Uterus (tissue), 4 donors: ENCODE data around the gene ZBTB14. TPM values are rescaled to one million over a fixed set of nuclear protein-coding genes. Genes with fewer than 3 reads are reported as not detected.

ENCODE experiments used
- DNase-seq, 2 donors: peaks; one replicate each; pipeline ENCODE4 v3.0.0-alpha.2; 2019 to 2020
- H3K27ac ChIP-seq, 2 donors: fragments of 200-600 bp; sonication (generic); 1 replicate in 1 of 2; 2 replicates in 1 of 2; pipeline ENCODE4 v1.5.1; 2016 to 2018
- H3K27me3 ChIP-seq, 2 donors: fragments of 200-600 bp; sonication (generic); one replicate each; pipeline ENCODE4 v1.5.1; 2018 to 2019; ENCODE audit warnings: control low read depth in 1 of 2
- H3K36me3 ChIP-seq, 2 donors: fragments of 200-600 bp; sonication (generic); one replicate each; pipeline ENCODE4 v1.5.1; 2019; ENCODE audit warnings: control low read depth in 1 of 2
- H3K4me1 ChIP-seq, 2 donors: fragments of 200-600 bp; sonication (generic); one replicate each; pipeline ENCODE4 v1.5.1; 2018 to 2019; ENCODE audit warnings: control low read depth in 1 of 2
- H3K4me3 ChIP-seq, 2 donors: fragments of 200-600 bp; sonication (generic); 1 replicate in 1 of 2; 2 replicates in 1 of 2; pipeline ENCODE4 v1.5.1; 2018 to 2019; ENCODE audit warnings: mild to moderate bottlenecking in 1 of 2
- H3K9me3 ChIP-seq, 2 donors: fragments of 200-600 bp; sonication (generic); one replicate each; pipeline ENCODE4 v1.5.1; 2019; ENCODE audit warnings: control low read depth in 1 of 2
- POLR2A ChIP-seq, 2 donors: fragments of 450-650 bp; IDR thresholded peaks; one replicate each; pipeline ENCODE4 v1.6.1; 2016; ENCODE audit warnings: antibody characterized with exemption in 2 of 2, mild to moderate bottlenecking in 1 of 2, moderate library complexity in 1 of 2
- intact Hi-C: fragments of 100-400 bp; cut with DNase I; formaldehyde crosslinking; loops from one replicate; pipeline ENCODE4 v1.15.1; 2023; ENCODE audit warnings: low total_unique reads
- total RNA-seq, 4 donors: library from RNA; depleted of rRNA in 3 of 4; stranded (reverse); fragments of >200 nt in 3 of 4; gene quantifications; one replicate each; pipeline versions ENCODE4 v1.1.0 to v1.2.4, GENCODE V29; 2014 to 2023
- TF ChIP-seq, protein P1 (sequence below), 4 experiments: fragments of 200-600 bp in 2 of 4; fragments of 450-650 bp in 2 of 4; sonication (generic) in 2 of 4; IDR thresholded peaks; one replicate each; pipeline ENCODE4 v1.5.1; 2016 to 2019; ENCODE audit warnings: antibody characterized with exemption in 4 of 4, mild to moderate bottlenecking in 2 of 4, moderate library complexity in 1 of 4
- donor health status: DM: yes; HTN: yes; CAD: no.

The ZBTB14 gene
- total RNA-seq: 10 to 100 TPM in 3 of 4 donors, 1 to 10 TPM in 1; 2.3 to 28.1 (median 20.9) TPM

- intact Hi-C loops: no loop called here
- Histone ChIP-seq H3K27ac (peak within 1 kb of the TSS; percentile 97 to 100), H3K4me1 (no peaks in the 10 kb centered on the region), H3K4me3 (peak within 1 kb of the TSS; percentile 84 to 99), H3K9me3 (no peaks in the 10 kb centered on the region), H3K36me3 (no peaks in the 10 kb centered on the region), H3K27me3 (no peaks in the 10 kb centered on the region)
- TF ChIP-seq, protein P1, sequence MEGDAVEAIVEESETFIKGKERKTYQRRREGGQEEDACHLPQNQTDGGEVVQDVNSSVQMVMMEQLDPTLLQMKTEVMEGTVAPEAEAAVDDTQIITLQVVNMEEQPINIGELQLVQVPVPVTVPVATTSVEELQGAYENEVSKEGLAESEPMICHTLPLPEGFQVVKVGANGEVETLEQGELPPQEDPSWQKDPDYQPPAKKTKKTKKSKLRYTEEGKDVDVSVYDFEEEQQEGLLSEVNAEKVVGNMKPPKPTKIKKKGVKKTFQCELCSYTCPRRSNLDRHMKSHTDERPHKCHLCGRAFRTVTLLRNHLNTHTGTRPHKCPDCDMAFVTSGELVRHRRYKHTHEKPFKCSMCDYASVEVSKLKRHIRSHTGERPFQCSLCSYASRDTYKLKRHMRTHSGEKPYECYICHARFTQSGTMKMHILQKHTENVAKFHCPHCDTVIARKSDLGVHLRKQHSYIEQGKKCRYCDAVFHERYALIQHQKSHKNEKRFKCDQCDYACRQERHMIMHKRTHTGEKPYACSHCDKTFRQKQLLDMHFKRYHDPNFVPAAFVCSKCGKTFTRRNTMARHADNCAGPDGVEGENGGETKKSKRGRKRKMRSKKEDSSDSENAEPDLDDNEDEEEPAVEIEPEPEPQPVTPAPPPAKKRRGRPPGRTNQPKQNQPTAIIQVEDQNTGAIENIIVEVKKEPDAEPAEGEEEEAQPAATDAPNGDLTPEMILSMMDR (IDR thresholded peaks at IDR 0.05): no peak
- TF ChIP-seq POLR2A (IDR thresholded peaks at IDR 0.05): no peak
- peak; percentile 48 to 66 for DNase-seq
Observed at GRCh38 chr18:5295231-5295920, at the start of gene ZBTB14. ZBTB14 (minus strand) TSS chr18:5295726; CDS start chr18:5293246, 2,480 bp downstream.

DNA sequence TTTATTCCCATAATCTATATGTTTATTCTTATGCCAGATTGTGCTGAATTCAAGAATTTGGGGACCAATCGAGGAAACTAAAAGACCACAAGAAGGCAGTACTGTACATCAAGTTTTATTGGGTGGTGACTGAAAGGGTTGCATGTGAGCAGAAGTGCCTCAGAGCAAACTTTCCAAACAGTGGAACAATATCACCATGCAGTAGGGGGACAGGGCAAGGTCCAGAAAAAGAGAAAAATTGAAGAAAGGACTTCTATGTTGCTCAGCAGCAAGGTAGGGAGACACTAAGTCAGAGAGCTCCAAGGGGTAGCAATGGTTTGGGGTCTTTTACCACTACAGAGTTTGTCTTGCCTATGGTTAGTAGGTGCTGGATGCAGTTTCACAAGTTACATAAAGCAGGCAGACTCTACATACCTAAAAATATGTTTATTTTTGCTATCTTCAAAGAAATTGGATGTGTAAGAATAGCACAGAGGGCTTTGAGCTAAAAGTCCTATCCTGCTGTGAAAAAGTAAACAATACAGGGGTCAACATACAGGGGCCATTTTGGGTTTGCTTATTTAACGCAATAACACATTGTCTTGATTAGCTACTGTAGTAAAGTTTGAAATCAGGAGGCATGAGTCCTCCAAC, 43.8 kb upstream of the ZBTB14 start:
- intact Hi-C loops: no loop called here

DNA sequence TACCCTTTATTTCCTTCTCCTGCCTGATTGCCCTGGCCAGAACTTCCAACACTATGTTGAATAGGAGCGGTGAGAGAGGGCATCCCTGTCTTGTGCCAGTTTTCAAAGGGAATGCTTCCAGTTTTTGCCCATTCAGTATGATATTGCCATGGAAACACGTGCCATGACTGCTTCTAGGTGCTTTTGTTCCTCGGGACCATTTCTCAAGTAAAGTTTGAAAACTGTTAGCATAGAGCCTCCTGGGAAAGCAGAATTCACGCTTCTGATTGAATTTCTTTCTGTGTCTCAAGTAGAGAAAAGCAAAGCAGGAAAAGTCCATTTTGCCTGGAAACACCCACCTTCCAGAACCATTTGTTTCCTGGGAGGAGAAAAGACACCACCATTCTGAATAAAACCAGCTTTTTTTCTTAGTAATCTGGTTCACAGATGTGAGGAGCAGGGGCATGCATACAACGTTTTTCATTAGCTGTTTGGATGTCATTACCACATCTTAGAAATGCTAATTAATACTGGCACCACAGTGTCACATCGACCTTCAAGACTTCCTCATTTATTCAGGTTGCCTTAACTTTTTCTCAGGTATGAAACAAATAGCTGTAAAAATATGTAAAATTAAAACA, 39.0 kb upstream of the ZBTB14 start:
- Histone ChIP-seq H3K4me3 (no peak overlapping the region), H3K9me3 (no peaks in the 10 kb centered on the region), H3K36me3 (no peaks in the 10 kb centered on the region), H3K4me1 (no peaks in the 10 kb centered on the region), H3K27me3 (no peaks in the 10 kb centered on the region), H3K27ac (no peak overlapping the region)
- no peak for DNase-seq
- no peak for TF ChIP-seq POLR2A (IDR thresholded peaks at IDR 0.05)
- TF ChIP-seq, protein P1 (IDR thresholded peaks at IDR 0.05): no peak
- intact Hi-C loops: no loop called here

More for the DNA sequence above, 43.8 kb upstream of the ZBTB14 start:
- H3K4me1 ChIP-seq: no peaks in the 10 kb centered on the region
- DNase-seq: no peak
- no peak for TF ChIP-seq POLR2A (IDR thresholded peaks at IDR 0.05)
- TF ChIP-seq, protein P1 (IDR thresholded peaks at IDR 0.05): no peak
- H3K9me3 ChIP-seq: no peaks in the 10 kb centered on the region
- H3K27ac ChIP-seq: no peak overlapping the region
- H3K27me3 ChIP-seq: no peaks in the 10 kb centered on the region
- H3K4me3 ChIP-seq: no peak overlapping the region
- no peaks in the 10 kb centered on the region for H3K36me3 ChIP-seq

GRCh38 chr18:5318061-5318700, 22.7 kb upstream of the ZBTB14 start:
- no peak for TF ChIP-seq POLR2A (IDR thresholded peaks at IDR 0.05)
- no peaks in the 10 kb centered on the region for H3K9me3 ChIP-seq
- intact Hi-C loops: no loop called here
- H3K27ac ChIP-seq: no peak overlapping the region
- no peaks in the 10 kb centered on the region for H3K27me3 ChIP-seq
- H3K4me1 ChIP-seq: no peaks in the 10 kb centered on the region
- H3K4me3 ChIP-seq: no peak overlapping the region
- no peak for DNase-seq
- no peaks in the 10 kb centered on the region for H3K36me3 ChIP-seq

- no peak for DNase-seq
- no peaks in the 10 kb centered on the region for H3K27me3 ChIP-seq
- H3K4me1 ChIP-seq: no peaks in the 10 kb centered on the region
- TF ChIP-seq, protein P1 (IDR thresholded peaks at IDR 0.05): no peak
- no peak for TF ChIP-seq POLR2A (IDR thresholded peaks at IDR 0.05)
- H3K36me3 ChIP-seq: no peaks in the 10 kb centered on the region
- H3K27ac ChIP-seq: no peak overlapping the region
- H3K4me3 ChIP-seq: no peak overlapping the region
- intact Hi-C loops: no loop called here
- no peaks in the 10 kb centered on the region for H3K9me3 ChIP-seq
Observed at GRCh38 chr18:5317186-5317585, 21.7 kb upstream of the ZBTB14 start.
